Kidney (tissue), 14 donors: Measurements from ENCODE around the gene VGF. TPM values are rescaled to one million over a fixed set of nuclear protein-coding genes. Genes with fewer than 3 reads are reported as not detected.

Experiments
- DNase-seq, 5 donors: peaks; one replicate each; pipeline ENCODE4 v3.0.0-alpha.2; 2013 to 2020
- FAIRE-seq: peaks from 2 replicates; lab custom pipeline; 2012; peaks lifted over from hg19 to GRCh38; lab: Jason Lieb, UNC
- H3K27ac ChIP-seq, 2 donors: one replicate each; pipeline ENCODE4 v1.7.0; 2013; ENCODE audit warnings: low read depth in 2 of 2, low read length in 2 of 2, inconsistent platforms in 1 of 2
- H3K27me3 ChIP-seq: one replicate; pipeline ENCODE4 v1.7.1; 2013; ENCODE audit warnings: low read length, inconsistent platforms; ENCODE audit not compliant: control insufficient read depth, insufficient read depth
- H3K36me3 ChIP-seq, 3 donors: one replicate each; pipeline versions ENCODE4 v1.7.0 to v1.7.1; 2013; ENCODE audit warnings: low read length in 3 of 3, control low read depth in 1 of 3, inconsistent platforms in 1 of 3; ENCODE audit not compliant: insufficient read depth in 3 of 3, control insufficient read depth in 2 of 3
- H3K4me1 ChIP-seq, 3 donors: one replicate each; pipeline versions ENCODE4 v1.7.0 to v1.7.1; 2013; ENCODE audit warnings: low read length in 3 of 3, inconsistent platforms in 1 of 3, low read depth in 1 of 3; ENCODE audit not compliant: control insufficient read depth in 2 of 3, insufficient read depth in 2 of 3
- H3K4me3 ChIP-seq, 3 donors: one replicate each; pipeline versions ENCODE4 v1.7.0 to v1.8.1; 2013; ENCODE audit warnings: low read length in 3 of 3, control low read depth in 1 of 3, inconsistent platforms in 1 of 3
- H3K9ac ChIP-seq, 3 donors: one replicate each; pipeline versions ENCODE4 v1.7.0 to v1.7.1; 2013; ENCODE audit warnings: low read length in 3 of 3, control low read depth in 1 of 3, inconsistent platforms in 1 of 3
- H3K9me3 ChIP-seq, 3 donors: one replicate each; pipeline versions ENCODE4 v1.7.0 to v1.7.1; 2013; ENCODE audit warnings: low read length in 3 of 3, control low read depth in 1 of 3, inconsistent platforms in 1 of 3; ENCODE audit not compliant: control insufficient read depth in 2 of 3, insufficient read depth in 1 of 3
- intact Hi-C: fragments of 100-400 bp; cut with DNase I; formaldehyde crosslinking; loops from one replicate; pipeline ENCODE4 v1.11.1; 2022
- polyA plus RNA-seq: library from polyadenylated mRNA; stranded (reverse); fragments of 350-450 nt; fragmentation: Illumina TruSeq; extraction: RNeasy Lipid Tissue Mini Kit (QIAGEN cat#74804); gene quantifications from one replicate; pipeline ENCODE4 v1.2.3, GENCODE V29; 2014; ENCODE audit warnings: low read depth, low replicate concordance; ENCODE audit not compliant: insufficient read depth
- total RNA-seq: library from RNA; stranded (reverse); fragmentation: NEBNext Ultra II Directional; extraction: Animal tissue kit (Norgen Biotek cat#: 25700); gene quantifications from one replicate; pipeline ENCODE4 v1.2.1, GENCODE V29; 2021
- TF ChIP-seq, protein P1 (sequence below): IDR thresholded peaks from 3 replicates; pipeline ENCODE4 v1.5.1; 2012; ENCODE audit warnings: mild to moderate bottlenecking, moderate library complexity, borderline replicate concordance; ENCODE audit not compliant: insufficient read depth; ENCODE audit errors: extremely low read depth
- donor health status: control.
- donor health status: control.
- donor health status: control.
- donor health status: control.
- donor health status: control.
- donor health status: DM: yes; HTN: yes; CAD: no.
- donor health status: Normal renal cell carcinoma (clear cell type).

VGF gene
- total and polyA plus RNA-seq, 2 donors from 2014 or later, result 0.38 to 2.2 TPM

DNA sequence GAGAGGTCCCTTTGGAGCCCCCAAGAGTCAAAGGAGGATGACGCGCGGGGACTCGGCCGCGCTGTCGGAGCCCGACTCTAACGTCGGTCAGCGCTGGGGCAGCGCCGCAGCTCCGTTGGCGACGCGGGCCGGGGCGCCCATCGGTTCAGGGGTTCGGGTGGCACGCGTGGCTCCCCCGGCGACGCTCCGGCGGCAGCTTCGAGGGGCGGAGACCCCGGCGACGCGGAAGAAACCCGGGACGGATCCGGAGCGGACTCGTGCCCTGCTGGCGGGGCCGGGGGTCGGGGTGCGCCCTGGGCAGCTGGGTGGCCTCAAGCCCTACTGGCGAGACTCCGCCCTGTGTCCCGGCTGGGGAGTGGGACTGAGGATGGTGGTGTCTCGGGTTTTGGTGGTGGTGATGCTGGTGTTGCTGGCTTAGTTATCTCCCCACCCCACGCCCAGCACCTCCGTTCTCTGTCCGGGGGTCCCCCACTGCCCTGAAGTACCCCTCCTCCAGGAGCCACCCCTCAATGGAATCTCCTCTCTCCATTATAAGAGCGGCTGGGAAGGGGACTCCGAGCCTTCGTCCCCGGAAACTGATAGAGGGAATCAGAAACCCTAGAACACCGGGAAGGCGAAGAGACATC, 14.9 kb upstream of the VGF start, which contains the start of gene NAT16:
TSS of gene NAT16 (minus strand) at position 164 of the 626 bp plus-strand sequence. CDS start 5,486 bp downstream, outside the sequence.
- H3K9ac ChIP-seq, result no peak within 1 kb of the TSS
- no peak within 1 kb of the TSS for H3K4me3 ChIP-seq
- DNase-seq, result no peak
- FAIRE-seq, result no peak
- no peaks in the 10 kb centered on the region for H3K36me3 ChIP-seq
- H3K4me1 ChIP-seq, result no peaks in the 10 kb centered on the region
- TF ChIP-seq, protein P1, sequence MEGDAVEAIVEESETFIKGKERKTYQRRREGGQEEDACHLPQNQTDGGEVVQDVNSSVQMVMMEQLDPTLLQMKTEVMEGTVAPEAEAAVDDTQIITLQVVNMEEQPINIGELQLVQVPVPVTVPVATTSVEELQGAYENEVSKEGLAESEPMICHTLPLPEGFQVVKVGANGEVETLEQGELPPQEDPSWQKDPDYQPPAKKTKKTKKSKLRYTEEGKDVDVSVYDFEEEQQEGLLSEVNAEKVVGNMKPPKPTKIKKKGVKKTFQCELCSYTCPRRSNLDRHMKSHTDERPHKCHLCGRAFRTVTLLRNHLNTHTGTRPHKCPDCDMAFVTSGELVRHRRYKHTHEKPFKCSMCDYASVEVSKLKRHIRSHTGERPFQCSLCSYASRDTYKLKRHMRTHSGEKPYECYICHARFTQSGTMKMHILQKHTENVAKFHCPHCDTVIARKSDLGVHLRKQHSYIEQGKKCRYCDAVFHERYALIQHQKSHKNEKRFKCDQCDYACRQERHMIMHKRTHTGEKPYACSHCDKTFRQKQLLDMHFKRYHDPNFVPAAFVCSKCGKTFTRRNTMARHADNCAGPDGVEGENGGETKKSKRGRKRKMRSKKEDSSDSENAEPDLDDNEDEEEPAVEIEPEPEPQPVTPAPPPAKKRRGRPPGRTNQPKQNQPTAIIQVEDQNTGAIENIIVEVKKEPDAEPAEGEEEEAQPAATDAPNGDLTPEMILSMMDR, result no peak
- H3K9me3 ChIP-seq, result no peaks in the 10 kb centered on the region
- no peak within 1 kb of the TSS for H3K27ac ChIP-seq
- intact Hi-C loops, result no loop called here
- peaks cover 31% of the 10 kb centered on the region for H3K27me3 ChIP-seq

DNA sequence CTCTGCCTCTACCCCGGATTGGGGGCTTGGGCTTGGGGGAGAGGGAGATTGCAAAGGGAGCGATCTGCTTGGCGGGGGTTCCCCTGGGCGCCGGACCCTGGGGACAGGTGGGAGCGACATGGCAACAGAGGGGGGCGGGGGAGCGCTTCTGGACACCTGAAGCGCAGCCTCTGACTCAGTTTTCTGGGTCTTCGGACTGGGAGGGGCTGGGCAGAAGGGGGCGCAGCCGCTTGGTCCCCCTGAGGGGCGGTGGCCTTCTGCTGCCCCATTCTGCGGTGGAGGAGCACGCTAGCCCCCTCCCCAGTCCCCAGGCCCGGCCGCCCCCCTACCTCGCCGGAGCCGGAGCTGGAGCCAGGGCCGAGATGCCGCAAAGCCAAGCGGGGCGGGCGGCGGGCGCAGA, 14.3 kb upstream of the VGF start:
- Histone ChIP-seq H3K9me3 (no peaks in the 10 kb centered on the region), H3K27me3 (peaks cover 36% of the 10 kb centered on the region), H3K9ac (no peak overlapping the region), H3K4me3 (no peak overlapping the region), H3K4me1 (no peaks in the 10 kb centered on the region), H3K36me3 (no peaks in the 10 kb centered on the region), H3K27ac (no peak overlapping the region)
- TF ChIP-seq, protein P1, result no peak
- FAIRE-seq (no peak), DNase-seq (no peak)
- intact Hi-C loops, result no loop called here

DNA sequence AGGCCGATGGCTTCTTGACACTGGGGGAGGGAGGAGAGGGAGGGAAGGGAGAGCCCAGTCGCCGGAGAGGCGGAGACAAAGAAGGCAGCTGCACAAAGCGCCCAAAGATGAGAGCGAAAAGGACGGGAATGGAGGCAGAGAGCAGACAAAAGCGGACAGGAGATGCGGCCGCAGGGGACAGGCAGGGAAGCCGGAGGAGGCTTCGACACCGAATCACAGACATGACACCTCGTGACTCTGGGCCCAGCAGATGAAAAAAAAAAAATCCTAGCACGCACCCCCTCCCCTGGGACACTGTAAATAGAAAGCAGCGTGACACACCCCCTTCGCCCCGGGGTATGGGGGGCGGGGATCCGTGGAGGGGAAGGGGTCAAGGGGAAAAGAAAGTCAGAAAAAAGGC, 13.7 kb upstream of the VGF start:
- no peak for FAIRE-seq
- Histone ChIP-seq H3K27ac (no peak overlapping the region), H3K9me3 (no peaks in the 10 kb centered on the region), H3K36me3 (no peaks in the 10 kb centered on the region), H3K9ac (no peak overlapping the region), H3K4me3 (no peak overlapping the region), H3K4me1 (no peaks in the 10 kb centered on the region), H3K27me3 (peaks cover 41% of the 10 kb centered on the region)
- intact Hi-C loops, result no loop called here
- TF ChIP-seq, protein P1, result no peak
- no peak for DNase-seq
